SK-N-SH (cell line): Measurements from ENCODE around the gene MVB12B. TPM values are rescaled to one million over a fixed set of nuclear protein-coding genes. Genes with fewer than 3 reads are reported as not detected.

Experiments
- CTCF ChIA-PET: fragments of 300-600, 350-600 bp; formaldehyde crosslinking; extraction: SDS; loops from one replicate; lab custom pipeline; 2021; lab: Yijun Ruan, JAX
- POLR2A ChIA-PET: fragments of 350-600 bp; sonication (Branson Sonifier 250); formaldehyde crosslinking; extraction: SDS; loops from one replicate; lab custom pipeline; 2020; ENCODE audit warnings: antibody characterized with exemption, inconsistent platforms; lab: Yijun Ruan, JAX
- DNase-seq: peaks from one replicate; pipeline ENCODE4 v3.0.0; 2012
- H2AFZ ChIP-seq: fragments of 200-600 bp; sonication (generic); 2 replicates; pipeline ENCODE4 v1.8.1; 2016; ENCODE audit warnings: antibody characterized with exemption, mild to moderate bottlenecking, low read depth
- H3F3A ChIP-seq: fragments of 200-600 bp; sonication (generic); replicated peaks from 2 replicates; pipeline ENCODE3; 2016; ENCODE audit warnings: antibody characterized with exemption, mild to moderate bottlenecking; ENCODE audit not compliant: insufficient read depth
- H3K27ac ChIP-seq, 2 experiments: fragments of 200-500 bp in 1 of 2; fragments of 200-600 bp in 1 of 2; sonication (Bioruptor generic) in 1 of 2; sonication (generic), shearing (Covaris generic) in 1 of 2; 2 replicates each; pipeline versions ENCODE4 v1.5.1 to v1.6.1; 2014 to 2016; ENCODE audit warnings: low read depth in 2 of 2, inconsistent platforms in 1 of 2, low read length in 1 of 2, mild to moderate bottlenecking in 1 of 2, mixed read lengths in 1 of 2
- H3K27me3 ChIP-seq: fragments of 200-600 bp; sonication (generic), shearing (Covaris generic); 2 replicates; pipeline ENCODE4 v1.6.1; 2016; ENCODE audit warnings: mixed run types; ENCODE audit not compliant: insufficient read depth
- H3K36me3 ChIP-seq, 2 experiments: fragments of 200-500 bp in 1 of 2; fragments of 200-600 bp in 1 of 2; sonication (Bioruptor generic) in 1 of 2; sonication (generic) in 1 of 2; replicated peaks in 1 of 2; 2 replicates each; pipeline versions ENCODE3 to v1.5.1; 2014 to 2016; ENCODE audit warnings: low read length in 1 of 2, mild to moderate bottlenecking in 1 of 2; ENCODE audit not compliant: insufficient read depth in 2 of 2, control insufficient read depth in 1 of 2
- H3K4me1 ChIP-seq, 2 experiments: fragments of 200-500 bp in 1 of 2; fragments of 200-600 bp in 1 of 2; sonication (Bioruptor generic) in 1 of 2; sonication (generic), shearing (Covaris generic) in 1 of 2; 2 replicates each; pipeline versions ENCODE4 v1.5.1 to v1.6.1; 2014 to 2016; ENCODE audit warnings: low read depth in 1 of 2, low read length in 1 of 2, mixed run types in 1 of 2; ENCODE audit not compliant: insufficient read depth in 2 of 2, control insufficient read depth in 1 of 2
- H3K4me2 ChIP-seq: fragments of 200-600 bp; sonication (generic), shearing (Covaris generic); 2 replicates; pipeline ENCODE4 v1.6.1; 2017; ENCODE audit warnings: mixed run types
- H3K4me3 ChIP-seq, 2 experiments: fragments of 200-500 bp in 1 of 2; fragments of 200-600 bp in 1 of 2; sonication (Bioruptor generic) in 1 of 2; sonication (generic), shearing (Covaris generic) in 1 of 2; 2 replicates each; pipeline versions ENCODE4 v1.5.1 to v1.8.1; 2014 to 2016; ENCODE audit warnings: low read depth in 2 of 2, inconsistent platforms in 1 of 2, low read length in 1 of 2, mild to moderate bottlenecking in 1 of 2, mixed read lengths in 1 of 2, moderate library complexity in 1 of 2
- H3K79me2 ChIP-seq: fragments of 200-600 bp; sonication (generic); 2 replicates; pipeline ENCODE4 v1.8.1; 2017; ENCODE audit warnings: mild to moderate bottlenecking; ENCODE audit not compliant: insufficient read depth
- H3K9ac ChIP-seq: fragments of 200-600 bp; sonication (generic); 2 replicates; pipeline ENCODE4 v1.6.1; 2017; ENCODE audit warnings: mixed run types
- H3K9me2 ChIP-seq: fragments of 200-600 bp; sonication (generic); 2 replicates; pipeline ENCODE4 v1.6.1; 2017; ENCODE audit warnings: mixed run types
- H3K9me3 ChIP-seq: fragments of 200-600 bp; sonication (generic); 2 replicates; pipeline ENCODE4 v1.6.1; 2017; ENCODE audit warnings: mixed run types, mild to moderate bottlenecking, moderate library complexity
- H4K20me1 ChIP-seq: fragments of 200-600 bp; sonication (generic); 2 replicates; pipeline ENCODE4 v1.6.1; 2017; ENCODE audit warnings: mild to moderate bottlenecking, mixed run types; ENCODE audit not compliant: insufficient read depth
- EZH2phosphoT487 ChIP-seq: fragments of 200-600 bp; sonication (generic); IDR thresholded peaks from 2 replicates; pipeline ENCODE4 v1.6.1; 2017; ENCODE audit warnings: low read depth, mixed run types, mild to moderate bottlenecking, antibody characterized with exemption, moderate library complexity, borderline replicate concordance
- FOSL2 ChIP-seq: IDR thresholded peaks from 2 replicates; pipeline ENCODE4 v1.4.0; 2012; ENCODE audit warnings: low read depth, mild to moderate bottlenecking, moderate library complexity, borderline replicate concordance
- FOXJ3 ChIP-seq: sonication (generic); formaldehyde crosslinking; IDR thresholded peaks from 2 replicates; pipeline ENCODE4 v1.5.1; 2020; ENCODE audit warnings: mild to moderate bottlenecking, missing genetic modification reagents
- FOXM1 ChIP-seq: IDR thresholded peaks from 2 replicates; pipeline ENCODE4 v1.4.0; 2012; ENCODE audit warnings: low read depth, mild to moderate bottlenecking
- GABPA ChIP-seq: IDR thresholded peaks from 2 replicates; pipeline ENCODE4 v1.4.0; 2012; ENCODE audit warnings: low read depth, mild to moderate bottlenecking
- MEF2A ChIP-seq: IDR thresholded peaks from 2 replicates; pipeline ENCODE4 v1.4.0; 2012; ENCODE audit warnings: low read depth, borderline replicate concordance
- MXI1 ChIP-seq: IDR thresholded peaks from 2 replicates; pipeline ENCODE4 v1.6.1; 2012; ENCODE audit warnings: mild to moderate bottlenecking, low read depth, low read length, improper control_type of control experiment
- NFIC ChIP-seq: IDR thresholded peaks from 2 replicates; pipeline ENCODE4 v1.4.0; 2012; ENCODE audit warnings: borderline replicate concordance
- RAD21 ChIP-seq: IDR thresholded peaks from 2 replicates; pipeline ENCODE4 v1.6.1; 2012; ENCODE audit warnings: mild to moderate bottlenecking, low read length
- RCOR1 ChIP-seq: fragments of 150-350 bp; IDR thresholded peaks from 2 replicates; pipeline ENCODE4 v1.6.1; 2017; ENCODE audit warnings: antibody characterized with exemption, low read length
- SIN3A ChIP-seq: IDR thresholded peaks from 2 replicates; pipeline ENCODE4 v1.6.1; 2012; ENCODE audit warnings: low read depth, mild to moderate bottlenecking, low read length, moderate library complexity, borderline replicate concordance
- TAF1 ChIP-seq: IDR thresholded peaks from 2 replicates; pipeline ENCODE4 v1.6.1; 2012; ENCODE audit warnings: low read depth, mild to moderate bottlenecking, low read length, moderate library complexity, borderline replicate concordance
- TCF12 ChIP-seq: IDR thresholded peaks from 2 replicates; pipeline ENCODE4 v1.4.0; 2012
- WGBS: methylation state at CpG from one replicate; pipeline ENCODE4 v1.1.6; 2017; ENCODE audit warnings: low lambda C conversion rate; 5-methylcytosine and 5-hydroxymethylcytosine counted together
- polyA plus RNA-seq, 3 experiments: library from polyadenylated mRNA; depleted of rRNA; stranded (reverse); fragments of >200 nt; gene quantifications; 2 replicates each; pipeline ENCODE4 v1.2.3, GENCODE V29; 2012
- TF ChIP-seq, protein P1 (sequence below): IDR thresholded peaks from 2 replicates; pipeline ENCODE4; 2012
- TF ChIP-seq, protein P2 (sequence below): fragments of 200-600 bp; sonication (generic); IDR thresholded peaks from 2 replicates; pipeline ENCODE4 v1.6.1; 2017; ENCODE audit warnings: antibody characterized with exemption, mild to moderate bottlenecking, moderate library complexity
- TF ChIP-seq, protein P3 (sequence below): IDR thresholded peaks from 2 replicates; pipeline ENCODE4 v1.6.1; 2012; ENCODE audit warnings: mild to moderate bottlenecking, low read depth, low read length, moderate library complexity
- TF ChIP-seq, protein P4 (sequence below): IDR thresholded peaks from 2 replicates; pipeline ENCODE4 v1.4.0; 2012; ENCODE audit warnings: low read depth, borderline replicate concordance

The MVB12B gene
- polyA plus RNA-seq, 1 of the 3 experiments (the other 2 are of a cell fraction): 5.1 TPM

DNA sequence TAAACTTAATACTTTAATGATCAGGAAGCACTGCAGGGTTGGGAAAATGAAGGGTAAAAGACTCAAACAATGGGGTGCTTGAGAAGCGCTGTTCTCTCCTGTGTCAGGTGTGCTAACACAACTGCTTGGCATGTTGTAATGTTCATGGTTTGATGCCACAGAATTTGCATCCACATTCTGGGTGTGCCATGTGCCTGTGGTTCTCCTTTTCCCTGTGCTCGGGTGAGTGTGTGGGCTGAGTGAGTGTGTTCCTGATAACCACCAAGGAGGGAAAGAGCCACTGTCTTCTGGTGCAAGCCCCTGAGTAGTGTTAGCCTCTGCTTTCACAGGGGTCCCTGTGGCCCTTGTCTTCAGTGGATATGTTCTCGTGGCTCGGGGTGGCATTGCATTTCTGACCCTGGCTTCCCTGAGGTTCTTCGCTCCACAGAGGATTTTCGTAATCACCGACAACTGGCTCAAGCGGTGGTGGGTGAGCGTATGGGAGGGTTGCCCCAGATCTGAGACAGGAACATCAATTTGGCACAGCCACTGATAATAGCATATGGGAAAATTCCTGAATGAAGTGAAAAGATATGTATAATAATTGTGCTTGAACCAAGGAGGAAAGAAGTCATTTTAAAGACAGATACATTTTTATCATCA lies 102.0 kb downstream of the MVB12B start:
- POLR2A ChIA-PET: no interaction called here

More for the DNA sequence above, 102.0 kb downstream of the MVB12B start:
- Histone ChIP-seq H3K27ac (no peak overlapping the region), H3K9ac (no peak overlapping the region), H3K27me3 (no peaks in the 10 kb centered on the region), H3K9me2 (no peaks in the 10 kb centered on the region), H3K4me2 (no peak overlapping the region), H4K20me1 (no peaks in the 10 kb centered on the region), H3K36me3 (peaks cover 4 to 5% of the 10 kb centered on the region in 2 experiments), H2AFZ (no peak overlapping the region), H3K79me2 (no peaks in the 10 kb centered on the region), H3K4me1 (peaks cover 0 to 10% of the 10 kb centered on the region in 2 experiments; a peak in 2 of 4 replicates), H3K4me3 (no peak overlapping the region), H3F3A (peaks cover 2% of the 10 kb centered on the region), H3K9me3 (no peaks in the 10 kb centered on the region)
- TF ChIP-seq TCF12 (no peak), MEF2A (no peak), NFIC (no peak), FOXM1 (no peak), FOXJ3 (CRISPR knock-in tag) (no peak), GABPA (no peak), FOSL2 (no peak), MXI1 (no peak), RAD21 (no peak), RCOR1 (no peak), EZH2phosphoT487 (no peak), TAF1 (no peak), SIN3A (no peak)
- TF ChIP-seq, protein P1, sequence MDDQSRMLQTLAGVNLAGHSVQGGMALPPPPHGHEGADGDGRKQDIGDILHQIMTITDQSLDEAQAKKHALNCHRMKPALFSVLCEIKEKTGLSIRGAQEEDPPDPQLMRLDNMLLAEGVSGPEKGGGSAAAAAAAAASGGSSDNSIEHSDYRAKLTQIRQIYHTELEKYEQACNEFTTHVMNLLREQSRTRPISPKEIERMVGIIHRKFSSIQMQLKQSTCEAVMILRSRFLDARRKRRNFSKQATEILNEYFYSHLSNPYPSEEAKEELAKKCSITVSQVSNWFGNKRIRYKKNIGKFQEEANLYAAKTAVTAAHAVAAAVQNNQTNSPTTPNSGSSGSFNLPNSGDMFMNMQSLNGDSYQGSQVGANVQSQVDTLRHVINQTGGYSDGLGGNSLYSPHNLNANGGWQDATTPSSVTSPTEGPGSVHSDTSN: no peak
- TF ChIP-seq, protein P2, sequence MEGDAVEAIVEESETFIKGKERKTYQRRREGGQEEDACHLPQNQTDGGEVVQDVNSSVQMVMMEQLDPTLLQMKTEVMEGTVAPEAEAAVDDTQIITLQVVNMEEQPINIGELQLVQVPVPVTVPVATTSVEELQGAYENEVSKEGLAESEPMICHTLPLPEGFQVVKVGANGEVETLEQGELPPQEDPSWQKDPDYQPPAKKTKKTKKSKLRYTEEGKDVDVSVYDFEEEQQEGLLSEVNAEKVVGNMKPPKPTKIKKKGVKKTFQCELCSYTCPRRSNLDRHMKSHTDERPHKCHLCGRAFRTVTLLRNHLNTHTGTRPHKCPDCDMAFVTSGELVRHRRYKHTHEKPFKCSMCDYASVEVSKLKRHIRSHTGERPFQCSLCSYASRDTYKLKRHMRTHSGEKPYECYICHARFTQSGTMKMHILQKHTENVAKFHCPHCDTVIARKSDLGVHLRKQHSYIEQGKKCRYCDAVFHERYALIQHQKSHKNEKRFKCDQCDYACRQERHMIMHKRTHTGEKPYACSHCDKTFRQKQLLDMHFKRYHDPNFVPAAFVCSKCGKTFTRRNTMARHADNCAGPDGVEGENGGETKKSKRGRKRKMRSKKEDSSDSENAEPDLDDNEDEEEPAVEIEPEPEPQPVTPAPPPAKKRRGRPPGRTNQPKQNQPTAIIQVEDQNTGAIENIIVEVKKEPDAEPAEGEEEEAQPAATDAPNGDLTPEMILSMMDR: no peak
- TF ChIP-seq, protein P3, sequence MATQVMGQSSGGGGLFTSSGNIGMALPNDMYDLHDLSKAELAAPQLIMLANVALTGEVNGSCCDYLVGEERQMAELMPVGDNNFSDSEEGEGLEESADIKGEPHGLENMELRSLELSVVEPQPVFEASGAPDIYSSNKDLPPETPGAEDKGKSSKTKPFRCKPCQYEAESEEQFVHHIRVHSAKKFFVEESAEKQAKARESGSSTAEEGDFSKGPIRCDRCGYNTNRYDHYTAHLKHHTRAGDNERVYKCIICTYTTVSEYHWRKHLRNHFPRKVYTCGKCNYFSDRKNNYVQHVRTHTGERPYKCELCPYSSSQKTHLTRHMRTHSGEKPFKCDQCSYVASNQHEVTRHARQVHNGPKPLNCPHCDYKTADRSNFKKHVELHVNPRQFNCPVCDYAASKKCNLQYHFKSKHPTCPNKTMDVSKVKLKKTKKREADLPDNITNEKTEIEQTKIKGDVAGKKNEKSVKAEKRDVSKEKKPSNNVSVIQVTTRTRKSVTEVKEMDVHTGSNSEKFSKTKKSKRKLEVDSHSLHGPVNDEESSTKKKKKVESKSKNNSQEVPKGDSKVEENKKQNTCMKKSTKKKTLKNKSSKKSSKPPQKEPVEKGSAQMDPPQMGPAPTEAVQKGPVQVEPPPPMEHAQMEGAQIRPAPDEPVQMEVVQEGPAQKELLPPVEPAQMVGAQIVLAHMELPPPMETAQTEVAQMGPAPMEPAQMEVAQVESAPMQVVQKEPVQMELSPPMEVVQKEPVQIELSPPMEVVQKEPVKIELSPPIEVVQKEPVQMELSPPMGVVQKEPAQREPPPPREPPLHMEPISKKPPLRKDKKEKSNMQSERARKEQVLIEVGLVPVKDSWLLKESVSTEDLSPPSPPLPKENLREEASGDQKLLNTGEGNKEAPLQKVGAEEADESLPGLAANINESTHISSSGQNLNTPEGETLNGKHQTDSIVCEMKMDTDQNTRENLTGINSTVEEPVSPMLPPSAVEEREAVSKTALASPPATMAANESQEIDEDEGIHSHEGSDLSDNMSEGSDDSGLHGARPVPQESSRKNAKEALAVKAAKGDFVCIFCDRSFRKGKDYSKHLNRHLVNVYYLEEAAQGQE: no peak
- TF ChIP-seq, protein P4, sequence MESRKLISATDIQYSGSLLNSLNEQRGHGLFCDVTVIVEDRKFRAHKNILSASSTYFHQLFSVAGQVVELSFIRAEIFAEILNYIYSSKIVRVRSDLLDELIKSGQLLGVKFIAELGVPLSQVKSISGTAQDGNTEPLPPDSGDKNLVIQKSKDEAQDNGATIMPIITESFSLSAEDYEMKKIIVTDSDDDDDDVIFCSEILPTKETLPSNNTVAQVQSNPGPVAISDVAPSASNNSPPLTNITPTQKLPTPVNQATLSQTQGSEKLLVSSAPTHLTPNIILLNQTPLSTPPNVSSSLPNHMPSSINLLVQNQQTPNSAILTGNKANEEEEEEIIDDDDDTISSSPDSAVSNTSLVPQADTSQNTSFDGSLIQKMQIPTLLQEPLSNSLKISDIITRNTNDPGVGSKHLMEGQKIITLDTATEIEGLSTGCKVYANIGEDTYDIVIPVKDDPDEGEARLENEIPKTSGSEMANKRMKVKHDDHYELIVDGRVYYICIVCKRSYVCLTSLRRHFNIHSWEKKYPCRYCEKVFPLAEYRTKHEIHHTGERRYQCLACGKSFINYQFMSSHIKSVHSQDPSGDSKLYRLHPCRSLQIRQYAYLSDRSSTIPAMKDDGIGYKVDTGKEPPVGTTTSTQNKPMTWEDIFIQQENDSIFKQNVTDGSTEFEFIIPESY: no peak
- 96% methylated on average over 9 of the region's 9 CpGs for WGBS
- CTCF ChIA-PET: interaction anchor here (2.7 kb wide), 1 partner anchor 63 kb away, joined by 11 read pairs; no protein-coding TSS in a partner anchor
- no peak for DNase-seq
